ENCODE results near the gene L3MBTL1. TPM values are rescaled to one million over a fixed set of nuclear protein-coding genes. Genes with fewer than 3 reads are reported as not detected.

The L3MBTL1 gene
- total and polyA plus RNA-seq, 2 of the 4 experiments (the other 2 are of a cell fraction), result 2.2 to 4.5 TPM

DNA sequence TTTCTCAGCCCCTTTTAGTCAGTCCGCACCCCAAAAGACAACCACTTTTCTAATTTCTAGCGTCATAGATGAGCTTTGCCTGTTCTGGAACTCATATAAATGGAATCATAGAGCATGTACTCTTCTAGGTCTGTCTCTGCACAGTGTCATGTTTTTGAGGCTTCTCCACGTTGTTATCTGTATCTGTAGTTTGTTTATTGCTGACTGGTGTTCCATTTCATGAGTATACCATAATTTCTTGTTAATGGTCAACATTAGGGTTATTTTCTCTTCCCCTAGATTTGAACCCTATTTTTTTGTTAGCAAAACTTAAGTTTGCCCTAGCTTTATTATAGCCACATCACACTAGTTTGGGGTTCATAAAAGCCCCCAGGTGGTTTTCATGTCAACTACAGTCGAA is 35.2 kb downstream of the L3MBTL1 start:
- Histone ChIP-seq H3K27me3 (ENCODE audit: control insufficient read depth, insufficient read depth, low read length) (no peaks in the 10 kb centered on the region; the same call in 1 of the 2 replicates), H3K4me1 (ENCODE audit: control insufficient read depth, insufficient read depth, low read length) (no peaks in the 10 kb centered on the region; the same call in 1 of the 2 replicates), H3K56ac (ENCODE audit: extremely low read depth, insufficient read depth, low read length) (no peak overlapping the region), H2AK9ac (replicated peaks; ENCODE audit: low read depth, low read length, poor library complexity) (no peak overlapping the region), H3K79me1 (ENCODE audit: low read depth in 1 of 2, low read length in 2 of 2) (no peaks in the 10 kb centered on the region), H2BK120ac (ENCODE audit: low read depth, low read length) (no peak overlapping the region), H4K8ac (ENCODE audit: low read depth in 2 of 2, low read length in 2 of 2) (no peak overlapping the region), H2BK5ac (ENCODE audit: low read depth, low read length, poor library complexity, severe bottlenecking) (no peak overlapping the region), H3K4ac (ENCODE audit: low read depth, low read length) (no peak overlapping the region), H4K5ac (ENCODE audit: low read depth, low read length) (no peak overlapping the region), H2AK5ac (ENCODE audit: low read depth, low read length) (no peak overlapping the region), H3K4me2 (ENCODE audit: low read depth, low read length) (no peak overlapping the region), H4K91ac (ENCODE audit: insufficient read depth, low read depth, low read length) (no peak overlapping the region), H3K4me3 (ENCODE audit: insufficient read depth, low read depth, low read length) (no peak overlapping the region), H2BK20ac (ENCODE audit: low read depth, low read length) (no peak overlapping the region), H3K9me1 (ENCODE audit: insufficient read depth, low read length) (no peaks in the 10 kb centered on the region; the same call in 1 of the 2 replicates), H3K18ac (ENCODE audit: low read depth, low read length) (no peak overlapping the region), H3K14ac (replicated peaks; ENCODE audit: low read depth, low read length) (no peak overlapping the region), H2AFZ (replicated peaks; ENCODE audit: low read length, poor library complexity) (no peak overlapping the region), H3K9ac (ENCODE audit: low read depth, low read length) (no peak overlapping the region), H3K27ac (ENCODE audit: insufficient read depth, low read length) (no peak overlapping the region), H4K20me1 (ENCODE audit: insufficient read depth, low read length) (no peaks in the 10 kb centered on the region), H3K23ac (ENCODE audit: low read depth, low read length) (no peak overlapping the region), H2BK15ac (ENCODE audit: low read depth, low read length) (no peak overlapping the region), H3K9me3 (ENCODE audit: control insufficient read depth, insufficient read depth, low read length) (peaks cover 6% of the 10 kb centered on the region), H3K36me3 (ENCODE audit: control insufficient read depth, insufficient read depth, low read length) (no peaks in the 10 kb centered on the region)
- ATAC-seq (ENCODE audit: low read depth) (no peak), DNase-seq (no peak)
- TF ChIP-seq POLR2A (IDR thresholded peaks at IDR 0.05; ENCODE audit: low read depth, low read length) (no peak), MAFK (IDR thresholded peaks at IDR 0.05; ENCODE audit: low read depth, low read length) (no peak), RAD21 (IDR thresholded peaks at IDR 0.05; ENCODE audit: low read length) (no peak), FOS (IDR thresholded peaks at IDR 0.05; ENCODE audit: low read depth, low read length) (no peak), CHD1 (IDR thresholded peaks at IDR 0.05; ENCODE audit: low read depth, low read length) (no peak), RCOR1 (IDR thresholded peaks at IDR 0.05; ENCODE audit: insufficient replicate concordance, low read length) (no peak), MXI1 (IDR thresholded peaks at IDR 0.05; ENCODE audit: borderline replicate concordance, low read depth, low read length) (no peak), CEBPB (IDR thresholded peaks at IDR 0.05; ENCODE audit: low read depth, low read length) (no peak), SMC3 (IDR thresholded peaks at IDR 0.05; ENCODE audit: low read depth, low read length) (no peak), MAZ (IDR thresholded peaks at IDR 0.05; ENCODE audit: borderline replicate concordance, low read depth, low read length) (no peak), BHLHE40 (IDR thresholded peaks at IDR 0.05; ENCODE audit: low read depth, low read length) (no peak), RFX5 (IDR thresholded peaks at IDR 0.05; ENCODE audit: low read depth, low read length) (no peak), NFE2L2 (IDR thresholded peaks at IDR 0.05; ENCODE audit: low read depth, low read length) (no peak)
- TF ChIP-seq, protein P1, sequence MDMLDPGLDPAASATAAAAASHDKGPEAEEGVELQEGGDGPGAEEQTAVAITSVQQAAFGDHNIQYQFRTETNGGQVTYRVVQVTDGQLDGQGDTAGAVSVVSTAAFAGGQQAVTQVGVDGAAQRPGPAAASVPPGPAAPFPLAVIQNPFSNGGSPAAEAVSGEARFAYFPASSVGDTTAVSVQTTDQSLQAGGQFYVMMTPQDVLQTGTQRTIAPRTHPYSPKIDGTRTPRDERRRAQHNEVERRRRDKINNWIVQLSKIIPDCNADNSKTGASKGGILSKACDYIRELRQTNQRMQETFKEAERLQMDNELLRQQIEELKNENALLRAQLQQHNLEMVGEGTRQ (IDR thresholded peaks at IDR 0.05; ENCODE audit: low read depth, low read length), result no peak
- TF ChIP-seq, protein P2, sequence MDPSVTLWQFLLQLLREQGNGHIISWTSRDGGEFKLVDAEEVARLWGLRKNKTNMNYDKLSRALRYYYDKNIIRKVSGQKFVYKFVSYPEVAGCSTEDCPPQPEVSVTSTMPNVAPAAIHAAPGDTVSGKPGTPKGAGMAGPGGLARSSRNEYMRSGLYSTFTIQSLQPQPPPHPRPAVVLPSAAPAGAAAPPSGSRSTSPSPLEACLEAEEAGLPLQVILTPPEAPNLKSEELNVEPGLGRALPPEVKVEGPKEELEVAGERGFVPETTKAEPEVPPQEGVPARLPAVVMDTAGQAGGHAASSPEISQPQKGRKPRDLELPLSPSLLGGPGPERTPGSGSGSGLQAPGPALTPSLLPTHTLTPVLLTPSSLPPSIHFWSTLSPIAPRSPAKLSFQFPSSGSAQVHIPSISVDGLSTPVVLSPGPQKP (IDR thresholded peaks at IDR 0.05; ENCODE audit: borderline replicate concordance, low read depth, low read length), result no peak
- TF ChIP-seq, protein P3, sequence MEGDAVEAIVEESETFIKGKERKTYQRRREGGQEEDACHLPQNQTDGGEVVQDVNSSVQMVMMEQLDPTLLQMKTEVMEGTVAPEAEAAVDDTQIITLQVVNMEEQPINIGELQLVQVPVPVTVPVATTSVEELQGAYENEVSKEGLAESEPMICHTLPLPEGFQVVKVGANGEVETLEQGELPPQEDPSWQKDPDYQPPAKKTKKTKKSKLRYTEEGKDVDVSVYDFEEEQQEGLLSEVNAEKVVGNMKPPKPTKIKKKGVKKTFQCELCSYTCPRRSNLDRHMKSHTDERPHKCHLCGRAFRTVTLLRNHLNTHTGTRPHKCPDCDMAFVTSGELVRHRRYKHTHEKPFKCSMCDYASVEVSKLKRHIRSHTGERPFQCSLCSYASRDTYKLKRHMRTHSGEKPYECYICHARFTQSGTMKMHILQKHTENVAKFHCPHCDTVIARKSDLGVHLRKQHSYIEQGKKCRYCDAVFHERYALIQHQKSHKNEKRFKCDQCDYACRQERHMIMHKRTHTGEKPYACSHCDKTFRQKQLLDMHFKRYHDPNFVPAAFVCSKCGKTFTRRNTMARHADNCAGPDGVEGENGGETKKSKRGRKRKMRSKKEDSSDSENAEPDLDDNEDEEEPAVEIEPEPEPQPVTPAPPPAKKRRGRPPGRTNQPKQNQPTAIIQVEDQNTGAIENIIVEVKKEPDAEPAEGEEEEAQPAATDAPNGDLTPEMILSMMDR (conservative IDR thresholded peaks at IDR 0.05; ENCODE audit: low read depth, low read length), result no peak
- no CpG with 5 or more reads among the region's 4 CpGs for WGBS, 2 experiments (ENCODE audit: extremely low coverage in 2 of 2, insufficient read length in 1 of 2)
- in situ Hi-C loops (cut with MboI; ENCODE audit: low sequenced_read_pairs) (no loop called here), intact Hi-C loops (cut with micrococcal nuclease) (no loop called here), dilution Hi-C loops (cut with HindIII; ENCODE audit: low sequenced_read_pairs, unreplicated experiment) (no loop called here)
- ChIA-PET POLR2A (ENCODE audit: unreplicated experiment) (no interaction called here), CTCF (interaction anchor here (0.8 kb wide), 1 partner anchor 149 kb away, joined by 3 read pairs; no protein-coding TSS in a partner anchor)
- BruUV-seq (replicated peaks), result no TSS peak

Data from IMR-90 (cell line).